NCI-H2196 (cell line): ENCODE results near the gene XRCC3.
"Not testable (repeated sequence)": the region's sequence is repeated elsewhere in the genome, so short reads cannot be mapped to it uniquely, and the experiment has no call there.

Source experiments
- DNase-seq: peaks from one replicate; lab custom pipeline; 2025; ENCODE audit not compliant: unreplicated experiment; lab: John Stamatoyannopoulos, UW

The XRCC3 gene

GRCh38 chr14:103696070-103696402, 19.2 kb downstream of the XRCC3 start:
- no peak for DNase-seq

GRCh38 chr14:103695296-103696069, 19.8 kb downstream of the XRCC3 start:
- no peak for DNase-seq

- DNase-seq: no peak
These were observed 20.7 kb downstream of the XRCC3 start for GRCh38 chr14:103694572-103695026.

GRCh38 chr14:103693515-103693914, 21.7 kb downstream of the XRCC3 start:
- DNase-seq: no peak

- DNase-seq: no peak
These were observed 22.4 kb downstream of the XRCC3 start for GRCh38 chr14:103692871-103693270.

GRCh38 chr14:103692159-103692558, 23.1 kb downstream of the XRCC3 start:
- no peak for DNase-seq

- DNase-seq: not testable (repeated sequence)
These were observed 23.6 kb downstream of the XRCC3 start for GRCh38 chr14:103691655-103692054.

GRCh38 chr14:103690332-103690731, 24.9 kb downstream of the XRCC3 start:
- no peak for DNase-seq

- DNase-seq: no peak
These were observed 26.0 kb downstream of the XRCC3 start for GRCh38 chr14:103688906-103689902.

GRCh38 chr14:103688441-103688840, 26.8 kb downstream of the XRCC3 start:
- no peak for DNase-seq

GRCh38 chr14:103687712-103688111, 27.5 kb downstream of the XRCC3 start:
- DNase-seq: no peak

- DNase-seq: no peak
These were observed 28.3 kb downstream of the XRCC3 start for GRCh38 chr14:103686831-103687485.

GRCh38 chr14:103685276-103686211, 29.7 kb downstream of the XRCC3 start:
- no peak for DNase-seq

- DNase-seq: no peak
These were observed 30.4 kb downstream of the XRCC3 start for GRCh38 chr14:103684871-103685270.

GRCh38 chr14:103684471-103684870, 30.8 kb downstream of the XRCC3 start:
- no peak for DNase-seq

- DNase-seq: no peak
These were observed 32.1 kb downstream of the XRCC3 start for GRCh38 chr14:103683139-103683538.

- DNase-seq: no peak
These were observed 34.6 kb downstream of the XRCC3 start for GRCh38 chr14:103680491-103681231.

GRCh38 chr14:103679351-103679750, 35.9 kb downstream of the XRCC3 start:
- no peak for DNase-seq

- no peak for DNase-seq
These were observed 38.2 kb downstream of the XRCC3 start for GRCh38 chr14:103676881-103677675.
